Right lobe of liver (tissue), 6 donors: ENCODE results near the gene ATP10D. TPM values are rescaled to one million over a fixed set of nuclear protein-coding genes. Genes with fewer than 3 reads are reported as not detected.

ENCODE experiments used
- ATAC-seq, 4 donors: fragments of 200-7000 bp; cut with Tn5 transposase; one replicate each; pipeline ENCODE4 v1.9.1; 2020; ENCODE audit warnings: mild to moderate bottlenecking in 4 of 4, moderate library complexity in 4 of 4
- DNase-seq, 3 donors: peaks; one replicate each; pipeline ENCODE4 v3.0.0-alpha.2; 2020
- H3K27ac ChIP-seq, 3 donors: fragments of 200-600 bp; one replicate each; pipeline ENCODE4 v1.8.0; 2022
- H3K27me3 ChIP-seq, 2 donors: fragments of 200-600 bp; one replicate each; pipeline ENCODE4 v1.8.0; 2022
- H3K36me3 ChIP-seq, 4 donors: fragments of 200-600 bp; sonication (generic) in 1 of 4; one replicate each; pipeline versions ENCODE4 v1.5.1 to v1.8.0; 2017 to 2022; ENCODE audit warnings: control low read depth in 1 of 4
- H3K4me1 ChIP-seq, 4 donors: fragments of 200-600 bp; sonication (generic) in 1 of 4; one replicate each; pipeline versions ENCODE4 v1.5.1 to v1.8.0; 2017 to 2022; ENCODE audit warnings: control low read depth in 1 of 4
- H3K4me3 ChIP-seq, 3 donors: fragments of 200-600 bp; one replicate each; pipeline ENCODE4 v1.8.0; 2022
- H3K9me3 ChIP-seq, 4 donors: fragments of 200-600 bp; sonication (generic) in 1 of 4; one replicate each; pipeline versions ENCODE4 v1.5.1 to v1.8.0; 2017 to 2022; ENCODE audit warnings: control low read depth in 1 of 4
- CTCF ChIP-seq, 4 donors: fragments of 200-600 bp in 3 of 4; fragments of 450-650 bp in 1 of 4; IDR thresholded peaks; one replicate each; pipeline versions ENCODE4 v1.5.1 to v1.8.0; 2016 to 2022; ENCODE audit warnings: antibody characterized with exemption in 4 of 4, mild to moderate bottlenecking in 2 of 4
- POLR2A ChIP-seq: fragments of 450-650 bp; IDR thresholded peaks from one replicate; pipeline ENCODE4 v1.6.1; 2017; ENCODE audit warnings: antibody characterized with exemption, mild to moderate bottlenecking
- WGBS: methylation state at CpG from one replicate; pipeline ENCODE4 v1.1.6; 2018; ENCODE audit warnings: low coverage, low lambda C conversion rate; ENCODE audit not compliant: insufficient coverage; ENCODE audit errors: missing lambda C conversion rate; 5-methylcytosine and 5-hydroxymethylcytosine counted together
- intact Hi-C, 2 donors: fragments of 100-400 bp; cut with DNase I; formaldehyde crosslinking; loops; one replicate each; pipeline versions ENCODE4 v1.11.2 to v1.14.1; 2022
- total RNA-seq, 6 experiments: library from RNA; depleted of rRNA in 2 of 6; stranded (reverse); fragments of >200 nt in 2 of 6; fragmentation: NEBNext Ultra II Directional in 3 of 6; extraction: Animal tissue kit (Norgen Biotek cat#: 25700) in 3 of 6; gene quantifications; one replicate each; pipeline versions ENCODE4 v1.1.0 to v1.2.4, GENCODE V29; 2016 to 2023
- donor health status: DM: no; HTN: yes; CAD: no.
- donor health status: DM: no; HTN: no; CAD: no.
- donor health status: DM: no; HTN: no; CAD: no.
- donor health status: DM: no; HTN: yes; CAD: no.
- donor health status: DM: no; HTN: yes; CAD: no.

Gene ATP10D
- total RNA-seq, 6 experiments from 2014 or later = 5.1 to 14.0 (median 8.5) TPM

- intact Hi-C loops = no loop called here
- no peaks in the 10 kb centered on the region for H3K27me3 ChIP-seq
- H3K4me3 ChIP-seq = no peak overlapping the region
- no peak for DNase-seq
- ATAC-seq = no peak
- 46% methylated on average over 3 of the region's 3 CpGs for WGBS
- TF ChIP-seq CTCF (IDR thresholded peaks at IDR 0.05) (no peak), POLR2A (no peak)
- no peaks in the 10 kb centered on the region for H3K9me3 ChIP-seq
- no peak overlapping the region for H3K27ac ChIP-seq
- H3K4me1 ChIP-seq = peaks cover 0 to 6% (median 1%) of the 10 kb centered on the region in 4 donors
- H3K36me3 ChIP-seq = no peaks in the 10 kb centered on the region
Observed at GRCh38 chr4:47488706-47489105, 3.6 kb downstream of the ATP10D start.

- Histone ChIP-seq H3K36me3 (no peaks in the 10 kb centered on the region), H3K27me3 (no peaks in the 10 kb centered on the region), H3K9me3 (no peaks in the 10 kb centered on the region), H3K4me1 (peaks cover 0 to 6% (median 0%) of the 10 kb centered on the region in 4 donors), H3K4me3 (no peak overlapping the region), H3K27ac (no peak overlapping the region)
- ATAC-seq (peak; percentile 40 to 59 (median 48)), DNase-seq (no peak)
- WGBS = 56% methylated on average over 4 of the region's 4 CpGs
- intact Hi-C loops = no loop called here
- TF ChIP-seq POLR2A (no peak), CTCF (IDR thresholded peaks at IDR 0.05) (peak in 3 of 4 donors; percentile 24 to 27 (median 24))
Observed at GRCh38 chr4:47490550-47490949, 5.5 kb downstream of the ATP10D start.

DNA sequence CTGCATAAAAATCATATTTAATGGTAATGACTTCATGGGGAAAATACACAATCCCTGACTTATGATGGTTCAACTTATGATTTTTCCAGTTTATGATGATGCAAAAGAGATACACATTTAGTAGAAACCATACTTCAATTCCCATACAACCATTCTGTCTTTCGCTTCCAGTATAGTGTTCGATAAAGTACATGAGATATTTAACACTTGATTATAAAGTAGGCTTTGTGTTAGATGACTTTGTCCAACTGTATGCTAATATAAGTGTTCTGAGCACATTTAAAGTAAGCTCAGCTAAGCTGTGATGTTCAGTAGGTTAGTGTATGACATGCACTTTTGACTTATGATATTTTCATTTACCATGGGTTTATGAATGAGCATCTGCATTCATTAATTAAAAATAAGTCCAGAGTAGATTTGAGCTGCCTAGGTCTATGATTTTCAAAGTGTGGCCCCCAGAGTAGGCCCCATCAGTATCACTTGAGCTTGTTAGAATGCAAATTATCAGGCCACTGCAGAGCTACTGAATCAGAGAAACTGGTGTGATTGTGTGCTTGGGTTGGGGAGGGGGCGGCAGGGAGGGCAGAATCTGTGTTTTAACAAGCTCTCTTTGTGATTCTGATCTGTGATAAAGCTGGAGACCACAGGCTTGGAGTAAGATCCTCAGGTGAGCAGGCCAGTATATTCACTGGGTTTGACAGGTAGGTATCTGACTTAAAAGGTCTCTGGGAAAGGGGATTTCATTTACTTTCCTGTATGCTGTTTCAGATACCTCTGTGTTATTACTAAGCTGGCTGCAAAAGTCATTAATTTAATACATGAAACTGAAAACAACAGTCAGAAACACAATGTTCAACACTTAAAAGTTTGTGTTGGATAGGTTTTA, 8.4 kb downstream of the ATP10D start:
- ATAC-seq (no peak), DNase-seq (no peak)
- Histone ChIP-seq H3K27me3 (no peaks in the 10 kb centered on the region), H3K36me3 (no peaks in the 10 kb centered on the region), H3K4me3 (no peak overlapping the region), H3K27ac (no peak overlapping the region), H3K9me3 (peaks cover 0 to 2% (median 0%) of the 10 kb centered on the region in 4 donors), H3K4me1 (peaks cover 0 to 2% (median 0%) of the 10 kb centered on the region in 4 donors)
- intact Hi-C loops = no loop called here
- WGBS = 84% methylated on average over 2 of the region's 3 CpGs
- no peak for TF ChIP-seq CTCF (IDR thresholded peaks at IDR 0.05)
- no peak for TF ChIP-seq POLR2A

DNA sequence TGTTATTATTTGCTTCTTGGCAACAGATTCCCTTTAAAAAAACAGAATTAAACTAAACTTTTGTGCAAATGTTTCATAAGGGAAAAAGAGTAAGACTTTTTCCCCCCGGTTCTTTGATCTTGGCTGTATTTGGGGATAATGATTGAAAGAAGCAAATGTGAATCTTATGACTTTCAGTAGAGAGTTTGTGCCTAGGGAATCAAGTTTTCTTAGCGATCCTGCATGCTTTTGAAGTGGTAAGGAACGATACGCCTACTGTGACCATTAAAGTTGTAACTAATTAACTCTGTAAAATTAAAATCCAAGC, 9.0 kb downstream of the ATP10D start:
- Histone ChIP-seq H3K36me3 (no peaks in the 10 kb centered on the region), H3K9me3 (peaks cover 0 to 2% (median 0%) of the 10 kb centered on the region in 4 donors), H3K27me3 (no peaks in the 10 kb centered on the region), H3K4me3 (no peak overlapping the region), H3K4me1 (peaks cover 0 to 8% (median 0%) of the 10 kb centered on the region in 4 donors), H3K27ac (no peak overlapping the region)
- DNase-seq (no peak), ATAC-seq (no peak)
- intact Hi-C loops = no loop called here
- TF ChIP-seq POLR2A (no peak), CTCF (IDR thresholded peaks at IDR 0.05) (no peak)
- WGBS = 72% methylated on average over 4 of the region's 4 CpGs
